Gastroesophageal sphincter (tissue), 3 donors: ENCODE results near the gene PDLIM4.

Experiments used
- CTCF ChIP-seq, 4 experiments: fragments of 200-600 bp in 2 of 4; fragments of 450-650 bp in 2 of 4; sonication (generic) in 1 of 4; IDR thresholded peaks; one replicate each; pipeline ENCODE4 v1.5.1; 2017 to 2019; ENCODE audit warnings: antibody characterized with exemption in 4 of 4, mild to moderate bottlenecking in 2 of 4, moderate library complexity in 2 of 4
- EP300 ChIP-seq: sonication (generic); formaldehyde crosslinking; IDR thresholded peaks from one replicate; pipeline ENCODE4 v1.6.1; 2017; ENCODE audit warnings: antibody characterized with exemption, mild to moderate bottlenecking
- POLR2A ChIP-seq, 2 donors: fragments of 450-650 bp; IDR thresholded peaks; one replicate each; pipeline ENCODE4 v1.6.1; 2017; ENCODE audit warnings: antibody characterized with exemption in 2 of 2, mild to moderate bottlenecking in 2 of 2, moderate library complexity in 1 of 2
- POLR2AphosphoS5 ChIP-seq: sonication (generic); formaldehyde crosslinking; IDR thresholded peaks from one replicate; pipeline ENCODE4 v1.6.1; 2017; ENCODE audit warnings: antibody characterized with exemption

- TF ChIP-seq POLR2A (IDR thresholded peaks at IDR 0.05) (no peak), CTCF (IDR thresholded peaks at IDR 0.05) (no peak), POLR2AphosphoS5 (no peak), EP300 (no peak)
Observed at GRCh38 chr5:132256086-132256782, 1.3 kb upstream of the PDLIM4 start.
